GM21529 (cell line): ENCODE measurements around the gene ARL8B.
"Not testable (repeated sequence)": the region's sequence is repeated elsewhere in the genome, so short reads cannot be mapped to it uniquely, and the experiment has no call there.

Experiments
- ATAC-seq: cut with Tn5 transposase; IDR thresholded peaks from one replicate; pipeline ENCODE4 v1.9.1; 2021; ENCODE audit not compliant: unreplicated experiment

Gene ARL8B

DNA sequence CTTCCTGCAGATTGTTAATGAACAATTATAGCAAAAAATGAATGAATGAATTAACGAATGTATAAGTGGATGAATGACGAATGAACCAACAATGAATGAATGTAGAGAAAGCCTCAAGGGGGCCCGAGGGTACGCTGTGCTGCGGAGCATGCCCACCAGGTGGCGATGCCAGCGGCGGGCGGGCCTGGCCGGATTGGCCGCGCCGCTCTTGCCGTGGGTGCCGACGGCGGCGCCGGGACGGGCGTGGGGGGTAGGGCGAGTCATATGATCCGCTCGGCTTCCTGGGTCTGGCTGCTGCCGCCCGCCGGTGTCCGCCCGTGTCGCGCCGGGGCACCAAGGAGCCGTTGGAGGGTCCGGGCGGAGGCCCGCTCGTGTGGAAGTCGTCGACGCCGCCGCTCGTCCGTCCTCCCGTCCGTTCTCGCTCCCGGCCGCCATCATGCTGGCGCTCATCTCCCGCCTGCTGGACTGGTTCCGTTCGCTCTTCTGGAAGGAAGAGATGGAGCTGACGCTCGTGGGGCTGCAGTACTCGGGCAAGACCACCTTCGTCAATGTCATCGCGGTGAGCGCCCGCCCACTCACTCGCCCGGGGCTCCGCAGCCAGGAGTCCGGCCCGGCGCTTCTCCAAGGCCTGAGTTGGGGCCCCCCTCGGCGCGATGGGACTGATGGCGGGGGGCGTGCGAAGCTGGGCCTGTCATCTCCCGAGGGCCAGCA lies at the start of gene ARL8B:
Gene ARL8B (plus strand): TSS at position 263 of the 711 bp plus-strand sequence. CDS start 174 bp downstream, at position 437.
- peak; percentile 90 for ATAC-seq

DNA sequence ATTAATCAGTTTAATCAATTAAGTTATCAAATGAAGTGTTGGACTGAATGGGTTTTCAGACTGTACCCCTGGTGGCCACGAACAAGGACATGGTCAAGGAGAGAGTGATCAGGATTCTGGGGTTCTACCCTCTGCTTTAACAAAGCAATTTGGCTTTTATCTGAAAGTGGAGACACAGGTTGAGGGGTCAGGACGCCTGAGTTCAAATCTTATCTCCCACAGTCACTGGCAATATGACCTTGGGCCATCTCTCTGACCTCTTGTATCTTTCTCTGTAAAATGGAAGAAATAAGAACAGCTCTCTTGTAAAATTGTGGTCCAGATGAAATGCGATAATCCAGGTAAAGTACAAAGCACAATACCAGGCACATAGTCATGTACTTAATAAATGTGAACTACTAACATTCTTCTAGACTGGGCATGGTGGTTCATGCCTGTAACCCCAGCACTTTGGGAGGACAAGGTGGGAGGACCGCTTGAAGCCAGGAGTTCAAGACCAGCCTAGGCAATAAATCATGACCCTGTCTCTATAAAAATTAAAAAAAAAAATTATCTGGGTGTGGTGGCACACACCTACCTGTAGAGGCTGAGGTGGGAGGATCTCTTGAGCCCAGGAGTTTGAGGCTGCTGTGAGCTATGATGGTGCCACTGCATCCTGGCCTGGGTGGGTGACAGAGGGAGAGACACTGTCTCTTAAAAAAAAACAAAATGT lies 48.6 kb upstream of the ARL8B start:
- no peak for ATAC-seq

DNA sequence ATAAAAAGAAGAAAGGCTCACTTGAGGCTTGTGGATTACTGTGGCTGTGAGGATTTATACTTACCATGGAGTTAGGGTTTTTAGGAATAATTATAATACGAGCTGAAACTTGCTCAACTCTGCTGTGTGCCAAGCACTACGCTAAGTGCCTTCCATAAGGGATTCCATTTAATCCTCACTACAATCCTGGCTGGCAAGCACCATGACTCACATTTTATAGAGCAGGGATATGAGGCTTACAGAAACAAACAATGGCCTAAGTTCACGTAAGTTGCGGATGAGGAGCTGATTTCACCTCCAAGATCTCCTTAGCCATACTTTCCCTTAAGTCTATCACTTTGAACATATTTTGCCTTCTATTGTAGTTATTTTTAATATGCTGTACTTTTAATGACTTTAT lies 43.9 kb upstream of the ARL8B start:
- no peak for ATAC-seq

DNA sequence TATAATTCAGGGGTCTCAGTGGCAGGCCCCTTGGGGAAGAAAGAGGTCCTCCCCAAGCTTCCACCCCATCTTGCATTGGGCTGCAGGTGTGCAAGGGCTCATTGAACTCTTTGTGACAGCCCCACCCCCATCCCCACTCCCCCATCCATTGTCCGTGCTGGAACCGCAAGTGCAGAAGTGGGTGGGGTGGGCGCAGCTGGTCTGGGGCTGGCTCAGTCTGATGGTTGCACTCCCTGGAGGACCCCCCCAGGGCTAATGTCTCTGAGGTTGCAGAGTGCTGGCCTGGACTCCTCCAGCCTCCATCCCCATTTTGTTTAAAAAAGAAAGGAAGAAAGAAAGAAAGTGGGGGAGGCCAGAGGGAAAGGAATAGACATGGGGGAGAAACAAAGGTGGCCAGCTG lies 42.3 kb upstream of the ARL8B start:
- ATAC-seq: no peak

DNA sequence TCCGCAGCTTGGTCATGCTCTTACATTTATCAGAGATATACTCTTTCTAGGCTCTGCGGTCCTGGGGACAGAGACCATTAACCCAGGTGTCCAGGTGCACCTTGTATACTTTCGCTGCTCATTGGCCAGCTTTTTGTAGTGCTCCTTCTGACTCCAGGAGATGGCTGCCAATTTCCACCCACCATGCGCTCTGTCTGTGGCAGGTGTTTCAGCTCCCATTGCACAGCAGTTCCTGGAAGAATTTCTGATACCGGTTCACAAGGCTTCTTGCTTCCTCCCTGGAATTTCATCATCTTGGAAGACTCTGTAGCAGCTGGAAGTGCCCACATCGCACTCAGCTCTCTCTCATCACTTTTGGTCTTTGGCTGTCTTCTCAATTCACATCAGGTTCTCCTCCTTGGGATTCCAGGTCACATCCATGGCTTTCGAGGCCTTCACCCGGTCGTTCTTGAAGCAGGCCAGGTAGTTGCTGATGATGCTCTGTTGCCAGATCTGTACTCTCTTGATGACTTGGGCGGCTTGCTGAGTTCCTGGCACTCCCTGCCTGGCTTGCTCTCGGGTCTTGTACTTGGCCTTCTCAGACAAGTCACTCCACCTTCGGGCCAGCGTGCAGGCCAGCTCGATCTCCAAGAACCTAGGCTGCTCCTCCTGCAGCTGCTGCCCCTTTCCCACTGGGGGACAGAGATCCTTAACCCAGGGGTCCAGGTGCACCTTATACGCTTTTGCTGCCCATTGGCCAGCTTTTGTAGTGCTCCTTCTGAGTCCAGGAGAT lies 41.1 kb upstream of the ARL8B start:
- no peak for ATAC-seq

DNA sequence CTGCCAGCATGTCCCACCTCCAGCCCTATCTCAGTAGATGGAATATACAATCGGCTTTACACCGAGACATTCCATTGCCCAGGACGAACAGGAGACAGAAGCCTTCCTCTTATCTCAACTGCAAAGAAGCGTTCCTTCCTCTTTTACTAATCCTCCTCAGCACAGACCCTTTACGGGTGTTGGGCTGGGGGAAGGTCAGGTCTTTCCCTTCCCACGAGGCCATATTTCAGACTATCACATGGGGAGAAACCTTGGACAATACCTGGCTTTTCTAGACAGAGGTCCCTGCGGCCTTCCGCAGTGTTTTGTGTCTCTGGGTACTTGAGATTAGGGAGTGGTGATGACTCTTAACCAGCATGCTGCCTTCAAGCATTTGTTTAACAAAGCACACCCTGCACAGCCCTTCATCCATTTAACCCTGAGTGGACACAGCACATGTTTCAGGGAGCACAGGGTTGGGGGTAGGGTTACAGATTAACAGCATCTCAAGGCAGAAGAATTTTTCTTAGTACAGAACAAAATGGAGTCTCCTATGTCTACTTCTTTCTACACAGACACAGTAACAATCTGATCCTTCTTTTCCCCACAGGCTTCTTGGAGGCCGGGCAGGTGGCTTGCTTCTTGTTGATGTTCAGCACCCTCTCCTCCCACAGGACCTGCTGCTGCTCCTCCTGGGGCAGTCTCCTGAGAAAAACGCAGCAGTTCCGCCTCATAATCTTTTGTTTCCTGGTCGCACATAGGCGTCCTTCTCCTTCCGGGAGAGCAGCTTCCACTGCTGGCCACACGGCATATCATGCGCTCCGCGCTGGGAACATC lies 39.9 kb upstream of the ARL8B start:
- not testable (repeated sequence) for ATAC-seq

DNA sequence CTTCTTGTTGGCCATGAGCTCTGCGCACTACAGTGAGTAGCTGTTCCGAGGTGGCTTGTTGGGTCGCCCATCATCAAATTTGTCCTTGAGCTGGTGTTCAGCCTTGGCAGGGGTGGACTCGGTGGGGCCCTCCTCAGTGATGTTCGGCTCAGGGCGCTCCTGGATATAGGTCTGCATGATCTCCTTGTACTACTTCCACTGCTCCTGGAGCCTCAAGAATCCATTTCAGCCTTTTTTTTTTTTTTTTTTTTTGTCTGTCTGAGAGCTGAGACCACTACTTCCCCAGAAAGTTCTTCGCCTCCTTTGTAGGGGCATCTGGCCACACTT lies 39.3 kb upstream of the ARL8B start:
- ATAC-seq: no peak

DNA sequence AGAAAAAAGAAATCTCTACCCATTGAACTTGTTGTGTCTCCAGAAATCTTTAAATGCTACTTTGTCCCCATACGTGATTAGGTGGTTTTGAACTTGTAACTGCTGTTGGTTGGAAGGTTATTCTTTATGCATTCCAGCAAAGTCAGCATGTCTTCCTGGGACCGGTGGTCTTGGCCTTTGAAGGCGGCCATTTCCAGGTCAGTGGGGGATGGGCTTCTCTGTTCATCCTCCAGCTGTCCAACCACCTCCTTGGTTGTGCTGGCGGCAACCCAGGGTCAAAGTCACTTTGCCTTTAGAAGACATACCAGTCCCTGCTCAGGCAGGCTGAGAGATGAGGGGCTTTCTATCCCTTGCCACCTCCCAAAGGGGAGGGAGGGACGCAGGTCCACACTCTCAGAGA lies 37.9 kb upstream of the ARL8B start:
- ATAC-seq: no peak

DNA sequence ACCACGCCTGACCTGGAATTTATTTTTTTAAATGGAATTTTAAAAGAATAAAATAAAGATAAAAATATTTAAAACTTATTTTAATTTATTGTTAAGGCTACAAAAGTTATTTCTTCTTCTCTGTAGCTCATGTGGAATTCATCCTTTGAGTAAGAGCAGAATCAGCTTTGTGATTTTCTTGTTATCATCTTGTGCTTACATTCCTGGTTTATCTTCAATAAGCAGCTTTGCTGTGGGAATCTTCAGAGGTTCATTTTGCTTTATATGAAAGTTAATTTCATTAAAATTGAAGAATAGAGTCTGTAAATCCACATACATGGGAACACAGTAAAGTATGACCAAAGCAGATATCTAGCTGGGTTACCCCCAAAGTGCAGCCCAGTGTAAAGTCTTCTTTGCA lies 35.4 kb upstream of the ARL8B start:
- no peak for ATAC-seq

DNA sequence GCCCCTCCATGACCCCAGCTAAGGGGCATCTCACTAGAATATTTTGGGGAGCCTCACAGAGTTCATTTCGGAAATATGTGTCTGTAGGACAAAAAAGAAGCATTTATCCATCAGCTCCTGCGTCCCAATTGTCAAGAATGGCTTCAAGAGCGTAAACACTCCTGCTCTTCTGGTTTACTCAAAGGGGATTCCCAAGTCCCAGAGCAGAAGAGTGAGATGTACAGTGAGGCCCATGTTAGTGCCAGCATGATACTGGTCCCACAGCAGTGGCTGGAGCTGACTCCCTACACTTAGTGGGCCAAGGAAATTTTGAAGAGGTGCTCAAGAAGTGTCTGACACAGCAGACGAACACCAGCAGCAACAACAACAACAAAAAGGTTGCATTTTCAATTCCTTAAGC lies 34.9 kb upstream of the ARL8B start:
- no peak for ATAC-seq

DNA sequence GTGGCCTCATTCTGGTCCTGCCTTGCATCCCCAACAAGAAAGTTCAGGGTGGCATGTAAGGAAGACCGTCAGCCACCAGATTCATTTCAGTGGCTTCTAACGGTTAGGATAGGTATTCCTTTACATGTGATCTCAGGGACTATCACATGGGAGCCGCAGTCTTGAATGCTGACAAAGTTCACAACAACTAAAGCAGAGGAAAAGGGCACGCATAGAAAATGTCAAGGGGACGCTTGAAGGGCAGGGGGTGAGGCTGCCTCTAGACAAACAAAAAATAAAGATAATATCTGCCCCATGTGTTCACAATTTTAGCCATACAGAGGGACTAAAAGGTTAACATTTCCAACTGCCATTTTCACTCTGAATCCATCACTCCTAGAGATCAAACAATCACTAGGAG lies 31.9 kb upstream of the ARL8B start:
- no peak for ATAC-seq

DNA sequence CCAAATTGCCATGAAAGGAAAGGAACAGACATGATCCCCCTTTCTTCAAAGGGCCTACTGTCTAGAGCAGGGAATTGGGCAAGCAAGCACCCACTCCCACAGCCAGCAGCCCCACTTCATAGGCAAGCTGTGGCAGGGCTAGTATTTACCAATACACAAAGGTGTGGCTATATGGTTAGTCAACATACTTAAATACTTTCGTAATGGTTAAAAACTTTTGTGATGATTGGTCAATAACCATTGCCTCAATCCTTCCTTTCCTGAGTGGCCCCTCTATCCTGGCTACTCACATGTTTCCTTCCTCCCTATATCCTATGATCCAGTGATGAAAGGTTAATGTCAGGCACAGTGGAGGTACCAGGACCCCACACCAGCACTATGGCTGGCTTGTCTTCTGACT lies 30.1 kb upstream of the ARL8B start:
- ATAC-seq: no peak

DNA sequence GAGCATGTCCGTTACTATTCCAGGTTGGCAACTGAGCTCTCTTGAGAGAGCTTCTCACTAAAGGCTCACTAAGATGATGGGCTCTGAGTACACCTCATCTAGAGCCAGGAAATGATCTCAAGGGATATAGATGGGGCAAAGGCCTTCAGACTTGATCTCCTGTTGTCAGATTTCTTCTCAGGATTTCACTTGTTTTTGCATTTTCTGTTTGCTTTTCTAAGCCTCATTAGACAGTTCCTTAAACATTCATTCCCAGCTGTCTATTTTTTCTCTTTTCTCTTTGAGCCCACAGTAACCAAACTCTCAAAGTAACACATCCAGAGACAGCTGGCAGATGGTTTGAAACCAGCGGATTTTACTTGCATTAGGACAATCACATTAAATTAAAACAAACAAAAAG lies 28.4 kb upstream of the ARL8B start:
- no peak for ATAC-seq

DNA sequence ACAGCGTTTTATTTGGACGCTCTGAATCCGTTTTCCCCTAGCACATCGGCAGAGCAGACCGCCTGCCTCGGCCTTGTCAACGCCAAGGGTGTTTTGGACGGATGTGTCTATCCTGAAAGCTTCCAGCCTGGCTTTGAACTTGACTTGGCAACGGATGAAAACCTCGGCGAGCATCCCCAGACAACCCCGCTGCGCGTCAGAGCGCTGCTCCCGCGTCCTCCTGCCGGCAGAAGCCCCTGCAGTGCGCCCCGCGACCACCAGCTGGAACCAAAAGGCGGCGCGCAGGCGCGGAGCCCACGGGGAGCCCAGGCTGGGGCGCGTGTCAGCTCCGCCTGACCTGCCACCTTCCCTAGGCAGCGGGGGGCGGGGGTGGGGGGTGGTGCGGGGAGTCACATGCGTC lies 26.2 kb upstream of the ARL8B start:
- ATAC-seq: no peak

DNA sequence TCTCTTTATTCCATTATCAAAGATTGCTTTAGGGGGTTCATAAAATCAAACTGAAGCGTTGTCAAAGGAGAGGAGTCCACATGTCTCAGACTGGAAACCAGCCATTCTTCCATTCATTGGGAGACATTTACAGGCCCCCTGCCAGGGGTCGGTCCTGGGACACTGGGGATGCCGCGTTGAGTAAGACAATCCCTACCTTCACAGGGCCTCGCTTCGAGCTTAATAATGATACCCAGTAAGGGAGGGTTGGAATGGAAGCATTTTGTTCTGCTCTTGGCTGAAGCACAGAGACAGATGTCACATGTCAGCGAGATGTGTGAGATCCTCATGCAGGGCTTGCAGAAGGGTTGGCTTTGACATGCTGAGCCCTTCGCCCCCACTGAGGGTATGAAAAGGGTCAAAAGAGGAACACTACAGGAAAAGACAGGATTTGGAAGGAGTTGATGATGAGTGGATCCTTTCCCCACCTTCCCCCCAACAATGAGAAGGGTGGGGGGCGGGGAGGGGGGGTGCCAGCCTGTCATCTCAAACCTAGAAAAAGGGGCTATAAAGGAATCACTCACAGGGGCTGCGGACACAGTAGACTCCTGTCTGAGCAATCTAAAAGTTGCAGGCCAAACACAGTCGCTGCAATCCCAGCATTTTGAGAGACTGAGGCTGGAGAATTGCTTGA lies 25.6 kb upstream of the ARL8B start:
- no peak for ATAC-seq

DNA sequence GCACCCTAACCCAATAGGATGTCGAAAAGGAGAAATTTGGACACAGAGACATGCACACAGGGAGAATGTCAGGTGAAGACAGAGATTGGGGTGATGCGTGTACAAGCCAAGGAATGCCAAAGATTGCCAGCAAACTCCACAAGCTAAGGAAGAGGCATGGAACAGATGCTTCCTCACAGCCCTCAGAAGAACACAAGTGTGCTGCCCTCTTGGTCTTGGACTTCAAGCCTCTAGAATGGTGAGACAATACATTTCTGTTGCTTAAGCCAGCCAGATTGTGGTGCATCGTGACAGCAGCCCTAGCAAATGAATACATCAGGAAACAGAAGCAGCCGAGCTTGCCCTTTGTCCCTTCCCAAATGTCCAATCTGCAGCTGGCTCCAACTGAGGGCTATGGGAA lies 23.7 kb upstream of the ARL8B start:
- ATAC-seq: no peak

DNA sequence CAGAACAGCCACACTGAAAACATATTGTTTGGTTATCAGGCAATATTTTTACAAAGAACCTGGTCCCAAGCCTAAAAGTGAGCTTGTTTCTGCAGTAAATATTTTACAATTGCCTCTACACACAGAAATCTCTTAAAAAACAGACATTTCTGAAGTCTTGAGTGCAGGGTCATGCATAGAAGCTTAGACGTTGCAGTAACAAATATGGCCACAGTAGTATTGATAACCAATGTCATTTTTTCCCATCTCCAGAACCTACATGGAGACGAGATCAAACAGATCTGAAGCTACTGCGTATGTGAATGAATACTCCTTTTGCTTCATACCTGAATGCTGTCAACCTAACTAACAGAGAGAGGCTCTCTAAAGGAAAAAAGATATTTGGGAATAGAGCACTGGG lies 19.6 kb upstream of the ARL8B start:
- ATAC-seq: no peak

DNA sequence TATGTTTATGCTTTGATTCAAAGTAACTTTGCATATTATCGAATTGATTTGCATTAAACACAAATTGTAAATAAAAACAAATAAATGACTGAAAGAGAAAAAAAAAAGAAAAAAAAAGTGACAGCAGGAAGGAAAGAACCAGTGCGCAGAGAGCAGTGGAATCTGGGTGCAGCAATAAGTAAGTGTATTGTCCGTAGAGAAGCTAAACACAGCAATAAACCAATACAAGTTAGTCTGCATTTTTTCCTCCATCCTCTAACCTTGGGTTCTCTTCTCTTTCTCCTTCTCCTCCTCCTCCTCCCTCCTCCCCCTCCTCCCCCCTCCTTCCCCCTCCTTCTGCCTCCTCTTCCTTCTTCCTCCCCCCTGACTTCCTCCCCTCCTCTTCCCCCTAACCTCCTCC lies 18.3 kb upstream of the ARL8B start:
- no peak for ATAC-seq

DNA sequence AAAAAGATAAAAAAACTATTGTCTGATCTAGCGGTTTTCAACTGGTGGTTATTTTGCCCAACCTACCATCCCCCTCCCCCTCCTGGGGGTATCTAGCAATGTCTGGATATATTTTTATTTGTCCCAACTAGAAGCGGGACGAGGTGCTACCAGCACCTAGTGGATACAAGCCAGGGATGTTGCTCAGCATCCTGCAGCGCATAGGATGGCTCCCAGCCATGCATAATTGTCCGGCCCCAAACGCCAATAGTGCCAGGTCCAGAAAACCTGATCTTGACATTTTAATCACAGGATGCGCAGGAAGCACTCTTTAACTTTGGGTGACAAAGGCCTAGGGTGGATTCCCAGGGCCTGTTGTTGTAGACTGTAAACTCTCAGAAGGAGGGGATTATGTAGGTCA lies 17.0 kb upstream of the ARL8B start:
- ATAC-seq: no peak

DNA sequence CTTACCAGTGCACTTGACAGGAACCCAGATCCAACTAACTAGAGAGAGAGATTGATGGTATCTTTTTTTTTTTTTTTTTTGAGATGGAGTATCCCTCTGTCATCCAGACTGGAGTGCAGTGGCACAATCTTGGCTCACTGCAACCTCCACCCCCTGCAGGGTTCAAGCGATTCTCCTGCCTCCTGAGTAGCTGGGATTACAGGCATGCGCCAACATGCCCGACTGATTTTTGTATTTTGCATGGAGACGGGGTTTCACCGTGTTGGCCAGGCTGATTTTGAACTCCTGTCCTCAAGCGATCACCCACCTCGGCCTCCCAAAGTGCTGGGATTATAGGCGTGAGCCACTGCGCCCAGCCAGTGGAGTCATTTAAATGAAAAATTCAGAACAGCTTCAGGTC lies 15.7 kb upstream of the ARL8B start:
- not testable (repeated sequence) for ATAC-seq

DNA sequence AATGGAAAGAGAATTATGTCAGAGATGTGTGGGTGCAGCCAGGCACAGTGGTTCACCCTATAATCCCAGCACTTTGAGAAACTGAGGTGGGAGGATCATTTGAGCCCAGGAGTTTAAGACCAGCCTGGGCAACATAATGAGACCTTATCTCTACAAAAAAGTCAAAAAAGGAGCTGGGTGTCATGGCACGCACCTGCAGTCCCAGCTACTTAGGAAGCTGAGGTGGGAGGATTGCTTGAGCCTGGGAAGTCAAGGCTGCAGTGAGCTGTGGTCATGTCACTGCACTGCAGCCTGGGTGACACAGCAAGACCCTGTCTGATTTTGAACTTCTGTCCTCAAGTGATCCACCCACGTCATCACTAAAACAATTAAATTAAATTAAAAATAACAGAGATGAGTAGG lies 15.2 kb upstream of the ARL8B start:
- ATAC-seq: not testable (repeated sequence)
